GM12878 (cell line): ENCODE measurements around the gene SGMS1. TPM values are rescaled to one million over a fixed set of nuclear protein-coding genes. Genes with fewer than 3 reads are reported as not detected.

ENCODE experiments used
- CBFB ChIP-seq: IDR thresholded peaks from 2 replicates; pipeline ENCODE4 v1.6.1; 2016; ENCODE audit warnings: antibody characterized with exemption, low read depth
- CBX3 ChIP-seq: fragments of 200-600 bp; sonication (generic); IDR thresholded peaks from 2 replicates; pipeline ENCODE4 v1.6.1; 2016; ENCODE audit warnings: low read depth, borderline replicate concordance
- CHD4 ChIP-seq: fragments of 200-600 bp; sonication (generic); IDR thresholded peaks from 2 replicates; pipeline ENCODE4 v1.6.1; 2016; ENCODE audit warnings: mild to moderate bottlenecking
- DPF2 ChIP-seq: fragments of 450-650 bp; IDR thresholded peaks from 2 replicates; pipeline ENCODE4 v1.6.1; 2017; ENCODE audit warnings: mild to moderate bottlenecking
- E4F1 ChIP-seq: fragments of 450-650 bp; IDR thresholded peaks from 2 replicates; pipeline ENCODE4 v1.6.1; 2018; ENCODE audit warnings: borderline replicate concordance, mild to moderate bottlenecking; ENCODE audit not compliant: partially characterized antibody
- ETV6 ChIP-seq, 2 experiments: fragments of 450-650 bp in 1 of 2; IDR thresholded peaks in 1 of 2; conservative IDR thresholded peaks in 1 of 2; 2 replicates each; pipeline ENCODE4 v1.6.1; 2014; ENCODE audit warnings: antibody characterized with exemption in 1 of 2, borderline replicate concordance in 1 of 2, low read depth in 1 of 2, mild to moderate bottlenecking in 1 of 2, moderate library complexity in 1 of 2
- HDAC2 ChIP-seq: fragments of 200-600 bp; sonication (generic); IDR thresholded peaks from 2 replicates; pipeline ENCODE4 v1.6.1; 2017
- MEF2B ChIP-seq: fragments of 450-650 bp; IDR thresholded peaks from 2 replicates; pipeline ENCODE4 v1.6.1; 2018; ENCODE audit warnings: mild to moderate bottlenecking, moderate library complexity; ENCODE audit not compliant: partially characterized antibody, poor library complexity, severe bottlenecking
- MTA2 ChIP-seq: fragments of 450-650 bp; IDR thresholded peaks from 2 replicates; pipeline ENCODE4 v1.6.1; 2016; ENCODE audit warnings: low read depth, mild to moderate bottlenecking, moderate library complexity
- RELA ChIP-seq: fragments of 450-650 bp; IDR thresholded peaks from 2 replicates; pipeline ENCODE4 v1.8.0; 2014; ENCODE audit warnings: borderline replicate concordance; ENCODE audit not compliant: partially characterized antibody
- SP1 ChIP-seq: IDR thresholded peaks from one replicate; pipeline ENCODE4 v1.6.1; 2011; ENCODE audit warnings: low read depth, low read length
- WRNIP1 ChIP-seq: IDR thresholded peaks from 2 replicates; pipeline ENCODE4 v1.6.1; 2011; ENCODE audit warnings: low read depth, low read length, improper control_type of control experiment, borderline replicate concordance
- YBX1 ChIP-seq: fragments of 450-650 bp; IDR thresholded peaks from 2 replicates; pipeline ENCODE4 v1.6.1; 2016; ENCODE audit warnings: antibody characterized with exemption
- ZNF207 ChIP-seq: fragments of 450-650 bp; IDR thresholded peaks from 2 replicates; pipeline ENCODE4 v1.6.1; 2014; ENCODE audit warnings: antibody characterized with exemption, mild to moderate bottlenecking, borderline replicate concordance
- polyA plus RNA-seq, 11 experiments: library from polyadenylated mRNA; depleted of rRNA in 4 of 11; unstranded in 6 of 11; stranded (reverse) in 5 of 11; fragments of >200 nt; fragmentation: Nextera tagmentation in 4 of 11; fragmentation: Illumina TruSeq in 1 of 11; extraction: Ambion mirVana in 4 of 11; extraction: Trizol in 1 of 11; gene quantifications; 1 replicate in 1 of 11; 2 replicates in 10 of 11; pipeline versions ENCODE4 v1.2.1 to v1.2.3, GENCODE V29; 2011 to 2016; ENCODE audit warnings: inconsistent platforms in 2 of 11, missing spikeins in 2 of 11, low read depth in 1 of 11
- total RNA-seq, 4 experiments: library from RNA; depleted of rRNA in 3 of 4; stranded (reverse); fragments of >200 nt in 3 of 4; fragmentation: Illumina TruSeq in 1 of 4; extraction: Trizol in 1 of 4; gene quantifications; 2 replicates each; pipeline versions ENCODE4 v1.2.1 to v1.2.3, GENCODE V29; 2013 to 2021
- TF ChIP-seq, protein P1 (sequence below): IDR thresholded peaks from 2 replicates; pipeline ENCODE4 v1.6.1; 2011; ENCODE audit warnings: borderline replicate concordance, low read depth, mild to moderate bottlenecking, moderate library complexity, low read length; ENCODE audit not compliant: insufficient read depth, poor library complexity, severe bottlenecking
- TF ChIP-seq, protein P2 (sequence below): IDR thresholded peaks from 2 replicates; pipeline ENCODE4 v1.6.1; 2012; ENCODE audit warnings: low read depth, low read length, improper control_type of control experiment
- TF ChIP-seq, protein P3 (sequence below): IDR thresholded peaks from 2 replicates; pipeline ENCODE4 v1.6.1; 2012; ENCODE audit warnings: mild to moderate bottlenecking, low read depth, low read length

The SGMS1 gene
- total and polyA plus RNA-seq, 10 of the 15 experiments (the other 5 are each of a cell fraction or from before 2014, with no cell fraction given), result 1.4 to 14.5 (median 4.9) TPM

DNA sequence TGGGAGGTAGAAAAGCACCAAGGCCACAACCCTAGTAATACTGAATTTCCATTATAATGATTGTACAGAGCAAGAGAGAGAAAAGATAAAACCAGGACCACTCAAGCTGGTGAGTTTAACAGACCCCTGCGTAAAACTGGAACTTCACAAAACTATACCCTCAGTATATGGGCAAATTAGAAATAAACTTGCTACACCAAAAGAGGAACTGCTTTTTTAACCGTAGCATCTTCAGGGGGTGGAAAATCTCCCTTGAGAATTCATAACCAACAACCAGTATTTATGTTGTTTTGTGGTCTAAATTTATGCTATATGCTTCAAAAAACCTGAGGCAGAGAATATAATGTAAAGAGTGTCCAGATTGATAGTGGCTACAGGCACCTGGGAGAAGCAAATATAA, 171.2 kb downstream of the SGMS1 start (continued):
- TF ChIP-seq CHD4, result no peak
- TF ChIP-seq DPF2, result peak; percentile 85
- TF ChIP-seq E4F1, result no peak
- TF ChIP-seq RELA, result no peak
- no peak for TF ChIP-seq CBX3
- TF ChIP-seq MTA2, result peak; percentile 81
- TF ChIP-seq, protein P1, sequence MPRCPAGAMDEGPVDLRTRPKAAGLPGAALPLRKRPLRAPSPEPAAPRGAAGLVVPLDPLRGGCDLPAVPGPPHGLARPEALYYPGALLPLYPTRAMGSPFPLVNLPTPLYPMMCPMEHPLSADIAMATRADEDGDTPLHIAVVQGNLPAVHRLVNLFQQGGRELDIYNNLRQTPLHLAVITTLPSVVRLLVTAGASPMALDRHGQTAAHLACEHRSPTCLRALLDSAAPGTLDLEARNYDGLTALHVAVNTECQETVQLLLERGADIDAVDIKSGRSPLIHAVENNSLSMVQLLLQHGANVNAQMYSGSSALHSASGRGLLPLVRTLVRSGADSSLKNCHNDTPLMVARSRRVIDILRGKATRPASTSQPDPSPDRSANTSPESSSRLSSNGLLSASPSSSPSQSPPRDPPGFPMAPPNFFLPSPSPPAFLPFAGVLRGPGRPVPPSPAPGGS, result no peak
- TF ChIP-seq, protein P2, sequence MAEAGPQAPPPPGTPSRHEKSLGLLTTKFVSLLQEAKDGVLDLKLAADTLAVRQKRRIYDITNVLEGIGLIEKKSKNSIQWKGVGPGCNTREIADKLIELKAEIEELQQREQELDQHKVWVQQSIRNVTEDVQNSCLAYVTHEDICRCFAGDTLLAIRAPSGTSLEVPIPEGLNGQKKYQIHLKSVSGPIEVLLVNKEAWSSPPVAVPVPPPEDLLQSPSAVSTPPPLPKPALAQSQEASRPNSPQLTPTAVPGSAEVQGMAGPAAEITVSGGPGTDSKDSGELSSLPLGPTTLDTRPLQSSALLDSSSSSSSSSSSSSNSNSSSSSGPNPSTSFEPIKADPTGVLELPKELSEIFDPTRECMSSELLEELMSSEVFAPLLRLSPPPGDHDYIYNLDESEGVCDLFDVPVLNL, result no peak
- TF ChIP-seq HDAC2, result no peak
- no peak for TF ChIP-seq YBX1
- no peak for TF ChIP-seq WRNIP1
- TF ChIP-seq ETV6 (conservative IDR thresholded peaks at IDR 0.05 in 1 of 2, IDR thresholded peaks at IDR 0.05 in 1 of 2; ENCODE audit: borderline replicate concordance in 1 of 2, low read depth in 1 of 2), result no peak
- no peak for TF ChIP-seq CBFB
- TF ChIP-seq, protein P3, sequence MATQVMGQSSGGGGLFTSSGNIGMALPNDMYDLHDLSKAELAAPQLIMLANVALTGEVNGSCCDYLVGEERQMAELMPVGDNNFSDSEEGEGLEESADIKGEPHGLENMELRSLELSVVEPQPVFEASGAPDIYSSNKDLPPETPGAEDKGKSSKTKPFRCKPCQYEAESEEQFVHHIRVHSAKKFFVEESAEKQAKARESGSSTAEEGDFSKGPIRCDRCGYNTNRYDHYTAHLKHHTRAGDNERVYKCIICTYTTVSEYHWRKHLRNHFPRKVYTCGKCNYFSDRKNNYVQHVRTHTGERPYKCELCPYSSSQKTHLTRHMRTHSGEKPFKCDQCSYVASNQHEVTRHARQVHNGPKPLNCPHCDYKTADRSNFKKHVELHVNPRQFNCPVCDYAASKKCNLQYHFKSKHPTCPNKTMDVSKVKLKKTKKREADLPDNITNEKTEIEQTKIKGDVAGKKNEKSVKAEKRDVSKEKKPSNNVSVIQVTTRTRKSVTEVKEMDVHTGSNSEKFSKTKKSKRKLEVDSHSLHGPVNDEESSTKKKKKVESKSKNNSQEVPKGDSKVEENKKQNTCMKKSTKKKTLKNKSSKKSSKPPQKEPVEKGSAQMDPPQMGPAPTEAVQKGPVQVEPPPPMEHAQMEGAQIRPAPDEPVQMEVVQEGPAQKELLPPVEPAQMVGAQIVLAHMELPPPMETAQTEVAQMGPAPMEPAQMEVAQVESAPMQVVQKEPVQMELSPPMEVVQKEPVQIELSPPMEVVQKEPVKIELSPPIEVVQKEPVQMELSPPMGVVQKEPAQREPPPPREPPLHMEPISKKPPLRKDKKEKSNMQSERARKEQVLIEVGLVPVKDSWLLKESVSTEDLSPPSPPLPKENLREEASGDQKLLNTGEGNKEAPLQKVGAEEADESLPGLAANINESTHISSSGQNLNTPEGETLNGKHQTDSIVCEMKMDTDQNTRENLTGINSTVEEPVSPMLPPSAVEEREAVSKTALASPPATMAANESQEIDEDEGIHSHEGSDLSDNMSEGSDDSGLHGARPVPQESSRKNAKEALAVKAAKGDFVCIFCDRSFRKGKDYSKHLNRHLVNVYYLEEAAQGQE, result no peak
- no peak for TF ChIP-seq ZNF207
- TF ChIP-seq MEF2B, result peak; percentile 98
- TF ChIP-seq SP1, result no peak
